Peyer's patch (tissue), 4 donors: Measurements from ENCODE around the gene RBM44. TPM values are rescaled to one million over a fixed set of nuclear protein-coding genes. Genes with fewer than 3 reads are reported as not detected.
"Not testable (repeated sequence)": the region's sequence is repeated elsewhere in the genome, so short reads cannot be mapped to it uniquely, and the experiment has no call there.

ENCODE experiments used
- DNase-seq, 3 donors: peaks; one replicate each; pipeline ENCODE4 v3.0.0-alpha.2; 2017 to 2019
- H3K27ac ChIP-seq, 4 donors: fragments of 200-600 bp; sonication (generic); one replicate each; pipeline ENCODE4 v1.5.1; 2016 to 2019
- H3K27me3 ChIP-seq, 2 donors: fragments of 200-600 bp; sonication (generic); one replicate each; pipeline ENCODE4 v1.5.1; 2019
- H3K36me3 ChIP-seq, 3 donors: fragments of 200-600 bp; sonication (generic); one replicate each; pipeline ENCODE4 v1.5.1; 2016 to 2019
- H3K4me1 ChIP-seq, 4 donors: fragments of 200-600 bp; sonication (generic); one replicate each; pipeline ENCODE4 v1.5.1; 2016 to 2019
- H3K4me3 ChIP-seq, 4 donors: fragments of 200-600 bp; sonication (generic); 1 replicate in 3 of 4; 2 replicates in 1 of 4; pipeline ENCODE4 v1.5.1; 2016 to 2019; ENCODE audit warnings: mild to moderate bottlenecking in 1 of 4
- H3K9me3 ChIP-seq, 4 donors: fragments of 200-600 bp; sonication (generic); one replicate each; pipeline ENCODE4 v1.5.1; 2016 to 2019; ENCODE audit warnings: mild to moderate bottlenecking in 1 of 4
- CTCF ChIP-seq, 6 experiments: fragments of 450-650 bp in 4 of 6; fragments of 200-600 bp in 2 of 6; sonication (generic) in 1 of 6; IDR thresholded peaks; one replicate each; pipeline ENCODE4 v1.5.1; 2017 to 2019; ENCODE audit warnings: antibody characterized with exemption in 6 of 6, mild to moderate bottlenecking in 3 of 6, moderate library complexity in 1 of 6
- POLR2A ChIP-seq, 2 donors: fragments of 450-650 bp; IDR thresholded peaks; one replicate each; pipeline ENCODE4 v1.5.1; 2017; ENCODE audit warnings: antibody characterized with exemption in 2 of 2, mild to moderate bottlenecking in 2 of 2, moderate library complexity in 2 of 2
- total RNA-seq, 4 donors: library from RNA; depleted of rRNA; stranded (reverse); fragments of >200 nt; gene quantifications; one replicate each; pipeline ENCODE4 v1.1.0, GENCODE V29; 2016

The RBM44 gene, protein sequence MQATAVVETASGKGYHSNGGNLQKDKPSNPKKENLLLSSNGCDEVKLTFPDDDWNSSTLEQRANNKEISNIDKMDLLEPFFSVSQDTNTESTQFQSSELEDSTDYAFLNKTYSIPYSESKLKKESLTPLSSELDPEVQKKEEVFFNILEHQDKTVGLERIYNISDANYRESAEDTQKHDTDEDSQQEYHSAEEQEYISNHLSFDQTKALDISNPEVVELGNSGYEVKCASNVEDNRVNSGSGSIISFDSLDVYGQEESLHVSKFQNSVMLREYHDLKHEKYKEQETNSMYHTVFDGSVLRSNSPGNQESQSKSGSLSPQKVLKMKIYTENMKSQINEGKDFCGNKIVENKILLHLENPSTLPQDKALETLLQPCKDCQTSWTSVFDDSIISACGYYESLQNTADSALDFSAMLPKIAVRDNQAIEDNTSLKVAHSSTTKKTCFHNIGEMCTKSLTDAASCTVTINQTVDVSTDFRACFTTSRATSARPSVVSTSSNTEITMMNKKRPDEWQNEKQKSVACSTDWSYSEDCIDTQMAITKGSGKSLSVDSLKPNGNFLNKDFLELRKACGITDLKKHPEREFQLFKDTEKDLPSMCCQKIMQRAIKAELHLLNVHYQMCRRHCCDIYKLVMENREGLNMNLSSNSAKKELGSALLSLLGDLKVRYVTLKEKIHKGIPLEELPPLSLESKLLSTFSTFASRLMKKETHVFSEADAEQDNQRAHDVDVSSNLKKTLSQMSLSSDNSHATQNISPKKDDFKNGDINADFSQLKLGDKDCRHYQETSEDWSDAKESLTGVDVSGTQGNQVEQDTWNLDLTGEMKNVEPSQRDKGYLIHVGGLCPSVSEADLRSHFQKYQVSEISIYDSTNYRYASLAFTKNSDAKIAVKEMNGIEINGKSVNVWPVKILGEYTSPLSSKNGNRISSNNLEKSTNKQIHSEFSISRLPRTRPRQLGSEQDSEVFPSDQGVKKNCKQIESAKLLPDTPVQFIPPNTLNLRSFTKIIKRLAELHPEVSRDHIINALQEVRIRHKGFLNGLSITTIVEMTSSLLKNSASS
- 1 to 10 TPM in 2 of 4 donors, under 1 TPM in 2; 0.38 to 2.5 (median 1.4) TPM for total RNA-seq

- Histone ChIP-seq H3K9me3 (peaks cover 0 to 4% (median 2%) of the 10 kb centered on the region in 4 donors), H3K4me1 (no peaks in the 10 kb centered on the region), H3K27ac (no peak within 1 kb of the TSS), H3K27me3 (no peaks in the 10 kb centered on the region), H3K36me3 (no peaks in the 10 kb centered on the region), H3K4me3 (no peak within 1 kb of the TSS)
- DNase-seq, result no peak
- TF ChIP-seq CTCF (IDR thresholded peaks at IDR 0.05), result no peak
- no peak for TF ChIP-seq POLR2A (IDR thresholded peaks at IDR 0.05)
These were observed at the start of gene RBM44 for GRCh38 chr2:237798236-237799059. Gene RBM44 (plus strand): TSS chr2:237798779. CDS start chr2:237813610, 14,831 bp downstream.

DNA sequence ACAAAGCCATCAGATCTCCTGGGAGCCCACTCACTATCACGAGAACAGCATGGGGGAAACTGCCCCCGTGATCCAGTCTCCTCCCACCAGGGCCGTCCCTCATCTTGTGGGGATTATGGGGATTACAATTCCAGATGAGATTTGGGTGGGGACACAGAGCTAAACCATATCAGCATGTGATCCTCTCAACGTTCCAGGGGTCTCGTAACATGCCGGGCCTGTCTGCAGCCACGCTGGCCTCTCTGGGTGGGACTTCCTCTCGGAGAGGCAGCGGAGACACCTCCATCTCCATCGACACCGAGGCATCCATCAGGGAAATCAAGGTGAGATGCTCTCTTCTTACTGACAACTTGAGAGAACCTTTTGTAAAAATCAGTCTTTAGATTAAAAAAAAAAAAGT lies 49.6 kb upstream of the RBM44 start:
- no peak for TF ChIP-seq POLR2A (IDR thresholded peaks at IDR 0.05)
- TF ChIP-seq CTCF (IDR thresholded peaks at IDR 0.05), result no peak
- Histone ChIP-seq H3K27ac (no peak overlapping the region), H3K9me3 (no peaks in the 10 kb centered on the region), H3K4me1 (no peaks in the 10 kb centered on the region), H3K36me3 (peaks cover 0 to 69% (median 0%) of the 10 kb centered on the region in 3 donors), H3K4me3 (no peak overlapping the region), H3K27me3 (no peaks in the 10 kb centered on the region)
- no peak for DNase-seq

- no peak for DNase-seq
- no peaks in the 10 kb centered on the region for H3K9me3 ChIP-seq
- H3K27ac ChIP-seq, result no peak overlapping the region
- no peak overlapping the region for H3K4me3 ChIP-seq
- TF ChIP-seq CTCF (IDR thresholded peaks at IDR 0.05), result no peak
- TF ChIP-seq POLR2A (IDR thresholded peaks at IDR 0.05), result no peak
- no peaks in the 10 kb centered on the region for H3K27me3 ChIP-seq
- peaks cover 0 to 78% (median 0%) of the 10 kb centered on the region in 3 donors for H3K36me3 ChIP-seq
- H3K4me1 ChIP-seq, result no peaks in the 10 kb centered on the region
These were observed 48.6 kb upstream of the RBM44 start for GRCh38 chr2:237749961-237750360.

DNA sequence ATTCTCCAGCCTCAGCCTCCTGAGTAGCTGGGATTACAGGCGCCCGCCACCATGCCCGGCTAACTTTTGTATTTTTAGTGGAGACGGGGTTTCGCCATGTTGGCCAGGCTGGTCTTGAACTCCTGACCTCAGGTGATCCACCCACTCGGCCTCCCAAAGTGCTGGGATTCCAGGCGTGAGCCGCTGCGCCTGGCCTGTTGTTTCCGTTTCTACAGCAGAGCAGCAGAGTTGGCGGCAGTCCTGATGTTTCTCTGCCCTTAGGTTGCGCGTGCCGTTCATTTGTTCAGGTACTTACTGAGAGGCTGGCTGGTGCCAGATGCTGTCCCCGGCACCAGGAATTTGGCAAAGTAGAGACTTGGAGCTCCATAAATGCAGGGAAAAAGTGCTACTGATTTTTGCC lies 48.1 kb upstream of the RBM44 start:
- H3K36me3 ChIP-seq, result peaks cover 0 to 83% (median 0%) of the 10 kb centered on the region in 3 donors
- not testable (repeated sequence) for H3K27ac ChIP-seq, H3K4me1 ChIP-seq

DNA sequence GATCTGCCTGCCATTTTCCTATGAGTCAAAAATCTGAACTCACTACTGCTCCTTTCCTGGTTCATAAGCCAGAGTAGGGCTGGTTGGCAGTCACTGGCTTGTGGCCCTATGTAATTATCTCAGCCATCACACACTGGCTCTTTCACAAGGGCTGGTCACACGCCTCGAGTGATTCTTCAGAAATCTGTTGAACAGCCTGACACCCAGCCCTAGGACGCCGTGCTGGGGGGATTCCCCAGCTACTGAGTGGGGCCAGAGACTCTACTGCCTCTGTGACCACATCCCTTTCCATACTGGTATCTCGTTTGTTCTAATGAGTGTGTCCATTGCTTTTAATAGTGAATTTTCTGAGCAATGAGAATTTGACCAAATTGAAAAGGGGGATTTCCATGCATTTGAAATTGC lies 45.8 kb upstream of the RBM44 start:
- Histone ChIP-seq H3K27me3 (no peaks in the 10 kb centered on the region), H3K4me1 (no peaks in the 10 kb centered on the region), H3K4me3 (no peak overlapping the region), H3K36me3 (peaks cover 0 to 89% (median 0%) of the 10 kb centered on the region in 3 donors), H3K9me3 (no peaks in the 10 kb centered on the region), H3K27ac (no peak overlapping the region)
- no peak for DNase-seq
- TF ChIP-seq POLR2A (IDR thresholded peaks at IDR 0.05) (no peak), CTCF (IDR thresholded peaks at IDR 0.05) (no peak)

More for the DNA sequence above, 48.1 kb upstream of the RBM44 start:
- not testable (repeated sequence) for H3K4me3 ChIP-seq, H3K27me3 ChIP-seq, DNase-seq, H3K9me3 ChIP-seq
